AG09309 (cell line): ENCODE measurements around the gene PRSS50.
A peak's percentile ranks its signal among the peaks of the same experiment; 100 is the strongest.
"Not testable (repeated sequence)": the region's sequence is repeated elsewhere in the genome, so short reads cannot be mapped to it uniquely, and the experiment has no call there.

ENCODE experiments used
- DNase-seq: peaks from one replicate; pipeline ENCODE4 v3.0.0-alpha.2; 2010; ENCODE audit warnings: low read depth
- H3K4me3 ChIP-seq: 2 replicates; pipeline ENCODE4 v1.5.1; 2011; ENCODE audit warnings: mild to moderate bottlenecking, low read depth, low read length, moderate library complexity; ENCODE audit not compliant: control insufficient read depth
- CTCF ChIP-seq: IDR thresholded peaks from 2 replicates; pipeline ENCODE4 v1.5.1; 2011; ENCODE audit warnings: mild to moderate bottlenecking, low read depth, low read length, inconsistent platforms; ENCODE audit not compliant: insufficient read depth, control insufficient read depth; ENCODE audit errors: missing control alignments

Gene PRSS50

DNA sequence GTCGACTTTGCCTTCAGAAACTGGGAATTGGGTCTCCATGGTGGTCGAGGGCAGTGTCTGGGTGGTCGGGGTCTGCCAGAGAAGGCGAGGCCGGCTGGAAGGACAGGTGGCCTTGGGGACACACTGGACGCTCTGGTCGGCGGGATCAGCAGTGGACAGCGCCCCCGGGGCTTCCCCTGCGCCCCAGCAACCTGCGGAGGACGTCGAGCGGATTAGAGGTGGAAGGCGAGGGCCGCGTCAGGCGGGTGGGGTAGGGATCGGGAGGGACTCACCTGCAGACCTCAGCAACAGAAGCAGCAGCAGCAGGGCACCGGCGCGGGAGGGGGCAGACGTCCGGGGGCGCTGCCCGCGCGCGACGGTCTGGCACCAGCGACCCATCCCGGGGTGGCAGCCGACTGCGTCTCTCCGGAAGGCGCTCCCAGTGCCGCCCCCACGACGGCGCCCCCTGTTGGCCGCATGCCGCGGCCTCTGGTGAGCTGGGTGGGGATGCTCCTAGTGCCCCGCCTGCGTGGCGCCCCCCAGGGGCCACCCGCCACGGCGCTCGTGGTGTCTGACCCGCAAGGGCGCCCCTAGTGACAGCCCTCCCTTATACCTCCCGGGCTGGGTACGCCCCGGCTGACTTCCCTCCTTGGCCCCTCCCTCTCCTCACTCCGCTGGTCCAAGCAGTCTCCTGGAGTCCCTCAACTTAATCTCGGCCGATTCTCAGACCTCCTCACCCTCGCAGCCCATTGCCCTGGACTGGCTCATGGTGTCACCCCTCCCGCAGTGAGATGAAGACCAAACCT, at the start of gene PRSS50:
TSS of gene PRSS50 (minus strand) at position 423 of the 785 bp plus-strand sequence. CDS start at position 378, 45 bp downstream.
- peak; percentile 25 for TF ChIP-seq CTCF
- DNase-seq, result no peak
- no peak within 1 kb of the TSS for H3K4me3 ChIP-seq

DNA sequence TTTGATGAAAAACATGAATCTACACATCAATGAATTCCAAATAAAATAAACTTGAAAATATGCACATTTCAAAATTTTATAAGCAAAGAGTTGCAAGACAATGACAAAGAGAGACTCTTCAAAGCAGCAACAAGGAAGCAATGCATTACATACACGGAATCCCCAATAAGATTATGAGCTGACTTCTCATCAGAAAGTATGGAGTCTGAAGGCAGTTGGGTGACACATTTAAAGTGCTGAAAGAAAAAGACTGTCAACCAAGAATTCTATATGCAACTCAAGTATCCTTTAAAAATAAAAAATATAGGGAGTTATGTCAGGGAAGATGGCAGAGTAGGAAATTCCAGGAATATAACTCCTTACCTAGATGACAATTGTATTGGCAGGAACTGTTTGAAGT, 46.5 kb upstream of the PRSS50 start:
- TF ChIP-seq CTCF, result no peak
- DNase-seq, result no peak
- H3K4me3 ChIP-seq, result no peak overlapping the region

DNA sequence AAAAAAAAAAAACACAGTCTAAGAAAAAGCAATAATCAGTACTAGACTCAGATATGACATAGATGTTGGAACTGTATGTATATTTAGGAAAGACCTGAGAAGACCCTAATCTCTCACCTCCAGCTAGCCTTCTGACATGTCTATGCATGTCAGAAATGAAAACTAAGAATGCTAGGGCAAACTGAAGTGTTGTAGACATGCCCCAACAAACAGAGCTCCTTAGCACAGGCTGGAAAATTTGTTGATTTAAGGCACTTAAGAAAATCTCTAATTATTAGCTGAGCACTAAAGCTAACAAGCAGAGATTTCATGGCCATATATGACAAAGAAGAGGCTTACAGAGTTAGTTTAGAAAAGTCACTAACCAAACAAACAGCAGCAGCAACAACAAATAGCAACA, 45.5 kb upstream of the PRSS50 start:
- no peak overlapping the region for H3K4me3 ChIP-seq
- DNase-seq, result no peak
- no peak for TF ChIP-seq CTCF

GRCh38 chr3:46759239-46760167, 41.8 kb upstream of the PRSS50 start:
- DNase-seq, result no peak
- no peak for TF ChIP-seq CTCF
- no peak overlapping the region for H3K4me3 ChIP-seq

DNA sequence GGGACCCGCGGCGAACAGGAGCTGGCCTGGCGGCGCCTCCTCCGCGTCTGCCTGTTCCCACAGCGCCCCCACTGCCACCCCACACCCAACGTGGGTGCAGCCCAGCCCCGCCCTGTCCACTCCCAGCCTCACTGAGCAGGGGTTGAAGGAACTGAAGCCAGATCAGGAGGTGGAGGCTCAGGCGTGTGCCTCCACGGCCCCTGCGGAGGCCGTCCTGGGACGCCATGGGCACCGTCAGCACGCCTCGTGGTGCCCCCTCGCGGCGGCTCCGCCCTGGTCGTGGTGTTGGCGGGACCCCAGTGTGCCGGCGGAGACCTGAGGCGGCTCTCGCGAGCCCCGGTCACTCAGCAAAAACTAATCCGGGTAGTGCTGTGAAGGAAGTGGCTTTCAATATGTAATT, 39.0 kb upstream of the PRSS50 start:
- no peak overlapping the region for H3K4me3 ChIP-seq
- no peak for DNase-seq
- TF ChIP-seq CTCF, result no peak

- H3K4me3 ChIP-seq, result no peak overlapping the region
- TF ChIP-seq CTCF, result no peak
- DNase-seq, result no peak
Observed at GRCh38 chr3:46755646-46756045, 38.0 kb upstream of the PRSS50 start.

GRCh38 chr3:46753127-46753526, 35.5 kb upstream of the PRSS50 start:
- H3K4me3 ChIP-seq, DNase-seq: not testable (repeated sequence)
